ENCODE data around the gene DYRK1B. TPM values are rescaled to one million over a fixed set of nuclear protein-coding genes. Genes with fewer than 3 reads are reported as not detected.
A peak's percentile ranks its signal among the peaks of the same experiment; 100 is the strongest.

The DYRK1B gene
- total RNA-seq, 1 experiment from 2014 or later: 322 TPM

- ChIA-PET POLR2A (interaction anchor here (0.6 kb wide), 2 partner anchors 9 to 25 kb away, joined by 3 to 11 read pairs; no protein-coding TSS in a partner anchor), CTCF (no interaction called here)
- intact Hi-C loops (cut with micrococcal nuclease; ENCODE audit: unreplicated experiment) (loop anchor here (5.0 kb wide), 1 partner anchor 289 kb away; the partner anchor contains the start of gene EID2), in situ Hi-C loops (cut with HindIII; ENCODE audit: low pct_unique_long_range_greater_than_20kb, low sequenced_read_pairs) (no loop called here)
- Histone ChIP-seq H3K9me3 (ENCODE audit: control insufficient read depth, insufficient read depth, low read depth, low read length) (no peaks in the 10 kb centered on the region), H3K4me1 (ENCODE audit: control insufficient read depth, insufficient read depth, low read length) (peaks cover 28% of the 10 kb centered on the region), H3K36me3 (ENCODE audit: control insufficient read depth, insufficient read depth, low read length) (peaks cover 68% of the 10 kb centered on the region), H3K27ac (ENCODE audit: low read length) (peak overlapping the region; percentile 76; the same call in 1 of the 2 replicates), H3K27me3 (ENCODE audit: control insufficient read depth, insufficient read depth, low read length) (no peaks in the 10 kb centered on the region), H3K4me3 (ENCODE audit: low read depth in 2 of 2, low read length in 2 of 2) (no peak overlapping the region)
- TF ChIP-seq REST (IDR thresholded peaks at IDR 0.05; ENCODE audit: insufficient read depth in 1 of 2, low read depth in 2 of 2, low read length in 1 of 2) (no peak), CTCF (IDR thresholded peaks at IDR 0.05) (no peak), POLR2AphosphoS5 (IDR thresholded peaks at IDR 0.05; ENCODE audit: low read depth, low read length) (no peak), SIN3A (IDR thresholded peaks at IDR 0.05; ENCODE audit: borderline replicate concordance, insufficient read depth, low read depth, low read length) (no peak)
- ATAC-seq (no peak), DNase-seq (ENCODE audit: low read depth, low spot score) (no peak)
- no TSS peak for BruUV-seq (replicated peaks)
Measured at GRCh38 chr19:39831679-39832078, 2.3 kb downstream of the DYRK1B start.

- H3K36me3 ChIP-seq (ENCODE audit: control insufficient read depth, insufficient read depth, low read length): peaks cover 66% of the 10 kb centered on the region
- H3K4me3 ChIP-seq (ENCODE audit: low read depth in 2 of 2, low read length in 2 of 2): no peak overlapping the region
- in situ Hi-C loops (cut with HindIII; ENCODE audit: low pct_unique_long_range_greater_than_20kb, low sequenced_read_pairs): no loop called here
- H3K27me3 ChIP-seq (ENCODE audit: control insufficient read depth, insufficient read depth, low read length): no peaks in the 10 kb centered on the region
- ATAC-seq: no peak
- DNase-seq (ENCODE audit: low read depth, low spot score): no peak
- CTCF ChIA-PET: interaction anchor here (0.5 kb wide), 1 partner anchor 373 kb away, joined by 6 read pairs; no protein-coding TSS in a partner anchor
- peaks cover 28% of the 10 kb centered on the region for H3K4me1 ChIP-seq (ENCODE audit: control insufficient read depth, insufficient read depth, low read length)
- no peak overlapping the region for H3K27ac ChIP-seq (ENCODE audit: low read length)
- TSS peak; percentile 38 for BruUV-seq (replicated peaks)
- TF ChIP-seq TCF7L2 (IDR thresholded peaks at IDR 0.05; ENCODE audit: low read depth, low read length) (no peak), POLR2AphosphoS5 (IDR thresholded peaks at IDR 0.05; ENCODE audit: low read depth, low read length) (no peak), CTCF (IDR thresholded peaks at IDR 0.05) (no peak), REST (IDR thresholded peaks at IDR 0.05; ENCODE audit: insufficient read depth in 1 of 2, low read depth in 2 of 2, low read length in 1 of 2) (no peak), SIN3A (IDR thresholded peaks at IDR 0.05; ENCODE audit: borderline replicate concordance, insufficient read depth, low read depth, low read length) (no peak)
- no peaks in the 10 kb centered on the region for H3K9me3 ChIP-seq (ENCODE audit: control insufficient read depth, insufficient read depth, low read depth, low read length)
- intact Hi-C loops (cut with micrococcal nuclease; ENCODE audit: unreplicated experiment): loop anchor here (5.0 kb wide), 1 partner anchor 289 kb away; the partner anchor contains the start of gene EID2
- POLR2A ChIA-PET: interaction anchor here (0.5 to 0.6 kb wide), 3 partner anchors 10 to 431 kb away, joined by 3 to 11 read pairs (median 5); no protein-coding TSS in a partner anchor
Measured at GRCh38 chr19:39830847-39831246, 3.1 kb downstream of the DYRK1B start.

Data from Panc1 (cell line).